B cell (primary cell): Measurements from ENCODE around the gene P2RY6. TPM values are rescaled to one million over a fixed set of nuclear protein-coding genes. Genes with fewer than 3 reads are reported as not detected.

Experiments used
- ATAC-seq: fragments of 200-7000 bp; cut with Tn5 transposase; one replicate; pipeline ENCODE4 v1.10.0; 2021; ENCODE audit warnings: low read depth, mild to moderate bottlenecking, moderate number of reproducible peaks, moderate library complexity
- CTCF ChIA-PET: fragments of 350-600 bp; sonication (Branson Sonifier 250); formaldehyde crosslinking; loops from one replicate; lab custom pipeline; 2021; ENCODE audit warnings: antibody characterized with exemption, inconsistent platforms; lab: Charles Lee
- POLR2A ChIA-PET: fragments of 350-600 bp; sonication (Branson Sonifier 250); formaldehyde crosslinking; loops from one replicate; lab custom pipeline; 2021; ENCODE audit warnings: antibody characterized with exemption; lab: Charles Lee
- DNase-seq: peaks from one replicate; pipeline ENCODE4 v3.0.0; 2013
- H2AFZ ChIP-seq: 2 replicates; pipeline ENCODE4 v1.6.1; 2012; ENCODE audit warnings: mild to moderate bottlenecking, low read depth, low read length; ENCODE audit not compliant: insufficient read depth, poor library complexity, severe bottlenecking
- H3K27ac ChIP-seq, 2 donors: 1 replicate in 1 of 2; 2 replicates in 1 of 2; pipeline ENCODE4 v1.5.1; 2012 to 2013; ENCODE audit warnings: low read length in 2 of 2, mild to moderate bottlenecking in 2 of 2, moderate library complexity in 1 of 2
- H3K27me3 ChIP-seq, 4 experiments: fragments of 200-600 bp in 1 of 4; sonication (generic) in 1 of 4; replicated peaks in 1 of 4; 1 replicate in 2 of 4; 2 replicates in 2 of 4; pipeline versions ENCODE4 v1.6.1 to v1.7.0; 2013 to 2016; ENCODE audit warnings: low read length in 3 of 4, mild to moderate bottlenecking in 2 of 4, mixed read lengths in 1 of 4, moderate library complexity in 1 of 4; ENCODE audit not compliant: insufficient read depth in 4 of 4, control insufficient read depth in 3 of 4; ENCODE audit errors: control extremely low read depth in 1 of 4
- H3K36me3 ChIP-seq, 2 experiments: replicated peaks in 1 of 2; 1 replicate in 1 of 2; 2 replicates in 1 of 2; pipeline versions ENCODE4 v1.6.1 to v1.7.1; 2013; ENCODE audit warnings: low read length in 1 of 2; ENCODE audit not compliant: insufficient read depth in 2 of 2, control insufficient read depth in 1 of 2; ENCODE audit errors: control extremely low read depth in 1 of 2, extremely low read depth in 1 of 2
- H3K4me1 ChIP-seq, 2 donors: fragments of 200-600 bp in 1 of 2; sonication (generic) in 1 of 2; 1 replicate in 1 of 2; 2 replicates in 1 of 2; pipeline versions ENCODE4 v1.5.1 to v1.6.1; 2013 to 2017; ENCODE audit warnings: low read length in 2 of 2; ENCODE audit not compliant: control insufficient read depth in 2 of 2, insufficient read depth in 2 of 2
- H3K4me2 ChIP-seq: replicated peaks from 2 replicates; pipeline ENCODE3; 2012; ENCODE audit warnings: mild to moderate bottlenecking, low read depth, low read length; ENCODE audit not compliant: poor library complexity, severe bottlenecking
- H3K4me3 ChIP-seq, 5 experiments: fragments of 200-600 bp in 1 of 5; sonication (generic) in 1 of 5; 1 replicate in 3 of 5; 2 replicates in 2 of 5; pipeline versions ENCODE4 v1.5.1 to v1.7.0; 2011 to 2016; ENCODE audit warnings: low read length in 4 of 5, mild to moderate bottlenecking in 4 of 5, low read depth in 2 of 5, control low read depth in 1 of 5, moderate library complexity in 1 of 5; ENCODE audit not compliant: insufficient read depth in 1 of 5; ENCODE audit errors: control extremely low read depth in 1 of 5, extremely low read depth in 1 of 5
- H3K79me2 ChIP-seq: fragments of 200-600 bp; sonication (generic); one replicate; pipeline ENCODE4 v1.6.0; 2016; ENCODE audit warnings: low read length; ENCODE audit not compliant: control insufficient read depth, insufficient read depth
- H3K9ac ChIP-seq: fragments of 200-600 bp; sonication (generic); 2 replicates; pipeline ENCODE4 v1.6.1; 2017; ENCODE audit warnings: mild to moderate bottlenecking, low read length, moderate library complexity
- H3K9me3 ChIP-seq, 3 donors: one replicate each; pipeline versions ENCODE4 v1.6.1 to v1.7.1; 2013; ENCODE audit warnings: low read length in 2 of 3; ENCODE audit not compliant: control insufficient read depth in 2 of 3, insufficient read depth in 1 of 3; ENCODE audit errors: control extremely low read depth in 1 of 3
- H4K20me1 ChIP-seq: 2 replicates; pipeline ENCODE4 v1.6.0; 2012; ENCODE audit warnings: mild to moderate bottlenecking, low read length; ENCODE audit not compliant: insufficient read depth, control insufficient read depth, poor library complexity, severe bottlenecking
- H3K27ac Mint-ChIP-seq: one replicate; pipeline ENCODE4 v1.8.0; 2021; ENCODE audit warnings: mixed read lengths
- H3K27me3 Mint-ChIP-seq: one replicate; pipeline ENCODE4 v1.8.0; 2021; ENCODE audit warnings: mixed read lengths
- H3K4me1 Mint-ChIP-seq: one replicate; pipeline ENCODE4 v1.8.0; 2021; ENCODE audit warnings: mixed read lengths
- H3K4me3 Mint-ChIP-seq: one replicate; pipeline ENCODE4 v1.8.0; 2021; ENCODE audit warnings: mixed read lengths
- H3K9me3 Mint-ChIP-seq: one replicate; pipeline ENCODE4 v1.8.0; 2022; ENCODE audit warnings: mixed read lengths; ENCODE audit not compliant: insufficient read depth
- EZH2 ChIP-seq: IDR thresholded peaks from 2 replicates; pipeline ENCODE4 v1.6.1; 2012; ENCODE audit warnings: borderline replicate concordance, low read depth, mild to moderate bottlenecking, moderate library complexity, low read length; ENCODE audit not compliant: insufficient read depth, poor library complexity, severe bottlenecking
- WGBS: methylation state at CpG from one replicate; pipeline ENCODE4 v1.1.5; 2013; ENCODE audit warnings: missing lambda C conversion rate; ENCODE audit not compliant: insufficient coverage; 5-methylcytosine and 5-hydroxymethylcytosine counted together
- intact Hi-C: fragments of 100-400 bp; cut with micrococcal nuclease; formaldehyde crosslinking; loops from one replicate; pipeline ENCODE4 v1.10.0; 2022
- polyA plus RNA-seq: library from polyadenylated mRNA; depleted of rRNA; stranded (reverse); fragments of >200 nt; gene quantifications from 2 replicates; pipeline ENCODE4 v1.2.3, GENCODE V29; 2012
- total RNA-seq, 2 donors: library from RNA; stranded (reverse); fragments of 120-200 nt in 1 of 2; gene quantifications; 1 replicate in 1 of 2; 2 replicates in 1 of 2; pipeline versions ENCODE4 v1.2.3 to v1.2.4, GENCODE V29; 2013 to 2022
- TF ChIP-seq, protein P1 (sequence below): fragments of 200-600 bp; IDR thresholded peaks from one replicate; pipeline ENCODE4 v1.8.0; 2022; ENCODE audit warnings: antibody characterized with exemption, mild to moderate bottlenecking

The P2RY6 gene
- total and polyA plus RNA-seq, 2 donors (not counting 1 experiment from before 2014, with no cell fraction given) = 0.25 TPM; not detected in 1

- WGBS = 92% methylated on average over 3 of the region's 4 CpGs
- CTCF ChIA-PET = interaction anchor here (0.7 to 1.0 kb wide), 3 partner anchors 28 to 298 kb away, joined by 3 to 4 read pairs (median 3); no protein-coding TSS in a partner anchor
- ATAC-seq = no peak
These were observed 55.8 kb downstream of the P2RY6 start for GRCh38 chr11:73327812-73328364.

GRCh38 chr11:73330569-73331093 lies 58.5 kb downstream of the P2RY6 start:
- H3K9ac ChIP-seq = no peak overlapping the region
- no peak for TF ChIP-seq EZH2
- TF ChIP-seq, protein P1, sequence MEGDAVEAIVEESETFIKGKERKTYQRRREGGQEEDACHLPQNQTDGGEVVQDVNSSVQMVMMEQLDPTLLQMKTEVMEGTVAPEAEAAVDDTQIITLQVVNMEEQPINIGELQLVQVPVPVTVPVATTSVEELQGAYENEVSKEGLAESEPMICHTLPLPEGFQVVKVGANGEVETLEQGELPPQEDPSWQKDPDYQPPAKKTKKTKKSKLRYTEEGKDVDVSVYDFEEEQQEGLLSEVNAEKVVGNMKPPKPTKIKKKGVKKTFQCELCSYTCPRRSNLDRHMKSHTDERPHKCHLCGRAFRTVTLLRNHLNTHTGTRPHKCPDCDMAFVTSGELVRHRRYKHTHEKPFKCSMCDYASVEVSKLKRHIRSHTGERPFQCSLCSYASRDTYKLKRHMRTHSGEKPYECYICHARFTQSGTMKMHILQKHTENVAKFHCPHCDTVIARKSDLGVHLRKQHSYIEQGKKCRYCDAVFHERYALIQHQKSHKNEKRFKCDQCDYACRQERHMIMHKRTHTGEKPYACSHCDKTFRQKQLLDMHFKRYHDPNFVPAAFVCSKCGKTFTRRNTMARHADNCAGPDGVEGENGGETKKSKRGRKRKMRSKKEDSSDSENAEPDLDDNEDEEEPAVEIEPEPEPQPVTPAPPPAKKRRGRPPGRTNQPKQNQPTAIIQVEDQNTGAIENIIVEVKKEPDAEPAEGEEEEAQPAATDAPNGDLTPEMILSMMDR = no peak
- no peaks in the 10 kb centered on the region for H3K27me3 Mint-ChIP-seq
- 94% methylated on average over 3 of the region's 3 CpGs for WGBS
- ATAC-seq (no peak), DNase-seq (no peak)
- CTCF ChIA-PET = interaction anchor here (1.0 kb wide), 1 partner anchor 13 kb away, joined by 3 read pairs; no protein-coding TSS in a partner anchor
- no peak overlapping the region for H3K27ac ChIP-seq
- H3K4me3 ChIP-seq = no peak overlapping the region
- intact Hi-C loops = no loop called here
- H3K27me3 ChIP-seq = peaks cover 0 to 3% (median 0%) of the 10 kb centered on the region in 4 experiments
- H3K4me3 Mint-ChIP-seq = no peak overlapping the region
- H3K9me3 Mint-ChIP-seq = no peaks in the 10 kb centered on the region
- no peaks in the 10 kb centered on the region for H3K9me3 ChIP-seq
- H3K4me1 Mint-ChIP-seq = peaks cover 5% of the 10 kb centered on the region
- H2AFZ ChIP-seq = no peak overlapping the region
- H4K20me1 ChIP-seq = no peaks in the 10 kb centered on the region
- peaks cover 0 to under 1% of the 10 kb centered on the region in 2 donors for H3K4me1 ChIP-seq
- no peaks in the 10 kb centered on the region for H3K36me3 ChIP-seq
- POLR2A ChIA-PET = no interaction called here
- H3K4me2 ChIP-seq = no peak overlapping the region
- no peak overlapping the region for H3K27ac Mint-ChIP-seq
- no peaks in the 10 kb centered on the region for H3K79me2 ChIP-seq

More at GRCh38 chr11:73327812-73328364, 55.8 kb downstream of the P2RY6 start:
- Histone ChIP-seq H2AFZ (no peak overlapping the region), H3K79me2 (no peaks in the 10 kb centered on the region), H3K27me3 (peaks cover 0 to 3% (median 0%) of the 10 kb centered on the region in 4 experiments), H3K27ac (no peak overlapping the region), H3K4me2 (no peak overlapping the region), H3K4me1 (peaks cover 0 to 7% of the 10 kb centered on the region in 2 donors), H3K9me3 (no peaks in the 10 kb centered on the region), H4K20me1 (no peaks in the 10 kb centered on the region), H3K9ac (no peak overlapping the region), H3K36me3 (no peaks in the 10 kb centered on the region), H3K4me3 (no peak overlapping the region)
- H3K4me3 Mint-ChIP-seq = no peak overlapping the region
- TF ChIP-seq EZH2 = no peak
- TF ChIP-seq, protein P1 = no peak
- H3K9me3 Mint-ChIP-seq = no peaks in the 10 kb centered on the region
- intact Hi-C loops = no loop called here
- no peak for DNase-seq
- no peak overlapping the region for H3K27ac Mint-ChIP-seq
- H3K27me3 Mint-ChIP-seq = no peaks in the 10 kb centered on the region
- POLR2A ChIA-PET = no interaction called here
- H3K4me1 Mint-ChIP-seq = peaks cover 10% of the 10 kb centered on the region
